GM21360 (cell line): Measurements from ENCODE around the gene IGFN1.
"Not testable (repeated sequence)": the region's sequence is repeated elsewhere in the genome, so short reads cannot be mapped to it uniquely, and the experiment has no call there.

Source experiments
- ATAC-seq: cut with Tn5 transposase; IDR thresholded peaks from one replicate; pipeline ENCODE4 v1.9.1; 2021; ENCODE audit warnings: mild to moderate bottlenecking, moderate library complexity; ENCODE audit not compliant: unreplicated experiment

Gene IGFN1

DNA sequence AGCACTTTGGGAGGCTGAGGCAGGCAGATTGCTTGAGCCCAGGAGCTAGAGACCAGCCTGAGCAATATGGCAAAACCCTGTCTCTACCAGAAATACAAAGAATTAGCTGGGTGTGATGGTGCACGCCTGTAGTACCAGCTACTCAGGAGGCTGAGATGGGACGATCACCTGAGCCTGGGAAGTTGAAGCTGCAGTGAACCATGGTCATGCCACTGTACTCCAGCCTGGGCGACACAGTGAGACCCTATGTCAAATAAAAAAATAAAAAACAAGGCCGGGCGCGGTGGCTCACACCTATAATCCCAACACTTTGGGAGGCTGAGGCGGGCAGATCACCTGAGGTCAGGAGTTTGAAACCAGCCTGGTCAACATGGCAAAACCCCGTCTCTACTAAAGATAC lies 27.6 kb upstream of the IGFN1 start:
- not testable (repeated sequence) for ATAC-seq

DNA sequence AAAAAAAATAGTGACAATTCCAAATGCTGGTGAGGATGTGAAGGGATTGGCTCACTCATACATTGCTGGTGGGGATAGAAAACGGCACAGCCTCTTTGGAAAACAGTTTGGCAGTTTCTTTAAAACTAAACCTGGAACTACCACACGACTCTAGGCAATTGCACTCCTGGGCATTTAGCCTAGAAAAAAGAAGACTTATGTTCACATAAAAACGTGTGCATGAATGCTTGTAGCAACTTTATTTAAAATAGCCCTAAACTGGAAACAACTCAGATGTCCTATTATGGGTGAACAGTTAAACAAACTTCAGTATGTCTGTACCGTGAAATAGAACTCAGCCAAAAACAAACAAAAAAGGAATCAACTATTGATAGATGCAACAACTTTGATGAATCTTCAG lies 26.9 kb upstream of the IGFN1 start:
- ATAC-seq = no peak

DNA sequence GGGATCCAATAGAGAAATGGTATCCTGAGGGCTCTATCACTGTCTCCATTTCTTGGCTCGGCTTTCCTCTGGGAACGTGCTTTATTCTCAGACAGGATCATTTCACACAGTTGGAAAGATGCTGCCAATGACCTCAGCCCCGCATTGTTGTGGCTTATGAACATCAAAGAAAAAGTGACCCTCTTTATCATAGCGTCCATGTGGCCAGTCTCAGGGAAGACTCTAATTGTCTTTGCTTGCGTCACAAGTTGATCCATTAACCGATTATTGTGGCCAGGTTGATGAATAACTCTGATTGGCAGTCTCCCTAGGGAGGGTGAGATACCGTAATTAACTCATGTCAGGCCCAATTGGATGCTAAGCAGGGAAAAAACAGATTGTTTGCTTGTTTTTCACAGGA lies 26.0 kb upstream of the IGFN1 start:
- ATAC-seq = no peak

DNA sequence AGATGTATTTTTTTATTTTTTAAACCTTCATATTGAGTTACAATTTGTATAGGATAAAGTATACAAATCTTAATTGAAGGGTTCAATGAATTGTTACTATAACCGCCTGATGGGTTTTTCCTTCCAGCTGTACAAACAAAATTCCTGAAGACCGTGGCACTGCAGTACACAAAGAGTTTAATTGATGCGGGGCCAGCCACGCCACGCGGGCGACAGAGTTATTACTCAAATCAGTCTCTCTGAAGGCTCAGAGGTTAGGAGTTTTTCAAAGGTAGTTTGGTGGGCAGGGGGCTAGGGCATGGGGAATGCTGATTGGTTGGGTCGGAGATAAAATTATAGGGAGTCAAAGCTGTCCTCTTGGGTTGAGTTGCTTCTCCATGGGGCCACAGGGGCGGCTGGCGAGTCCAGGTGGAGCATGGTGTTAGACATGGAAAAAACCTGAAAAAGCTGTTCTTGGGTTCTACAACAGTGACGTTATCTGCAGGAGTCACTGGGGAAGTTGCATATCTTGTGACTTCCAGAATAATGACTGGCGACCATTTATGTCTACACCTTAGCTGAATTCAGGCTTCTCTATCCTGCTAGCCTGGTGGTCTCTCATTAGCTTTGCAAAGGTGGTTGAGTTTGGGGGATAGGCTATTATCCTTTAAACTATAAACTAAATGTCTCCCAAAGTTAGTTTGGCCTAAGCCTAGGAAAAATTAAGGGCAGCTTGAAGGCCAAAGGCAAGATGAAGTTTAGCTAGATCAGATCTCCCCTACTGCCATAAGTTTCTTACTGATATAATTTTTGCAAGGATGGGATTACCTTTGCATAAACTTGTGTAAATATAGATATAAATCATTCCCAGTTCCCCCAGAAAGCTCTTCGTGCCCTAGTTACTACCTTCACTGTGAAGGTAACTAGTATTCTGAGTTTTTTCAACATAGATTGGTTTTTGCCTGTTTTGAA lies 23.3 kb upstream of the IGFN1 start:
- no peak for ATAC-seq

DNA sequence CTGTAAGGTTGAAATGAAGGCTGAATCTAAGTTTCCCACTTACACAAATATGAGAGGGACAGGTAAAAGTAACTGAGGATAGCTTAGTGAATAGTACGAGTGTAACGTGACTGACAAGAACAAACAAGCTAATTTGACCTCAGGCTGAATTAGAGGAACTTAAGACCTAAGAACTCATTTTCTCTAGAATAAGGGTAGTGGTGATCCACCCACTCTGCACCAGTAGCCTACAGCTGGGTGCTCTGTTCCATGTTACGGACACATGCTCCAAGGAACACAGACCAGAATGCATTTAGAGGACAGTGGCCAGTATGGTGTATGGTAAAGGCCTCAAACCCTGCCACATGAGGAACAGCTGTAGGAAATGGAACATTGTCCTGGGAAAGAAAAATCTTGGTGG lies 21.4 kb upstream of the IGFN1 start:
- ATAC-seq = no peak

DNA sequence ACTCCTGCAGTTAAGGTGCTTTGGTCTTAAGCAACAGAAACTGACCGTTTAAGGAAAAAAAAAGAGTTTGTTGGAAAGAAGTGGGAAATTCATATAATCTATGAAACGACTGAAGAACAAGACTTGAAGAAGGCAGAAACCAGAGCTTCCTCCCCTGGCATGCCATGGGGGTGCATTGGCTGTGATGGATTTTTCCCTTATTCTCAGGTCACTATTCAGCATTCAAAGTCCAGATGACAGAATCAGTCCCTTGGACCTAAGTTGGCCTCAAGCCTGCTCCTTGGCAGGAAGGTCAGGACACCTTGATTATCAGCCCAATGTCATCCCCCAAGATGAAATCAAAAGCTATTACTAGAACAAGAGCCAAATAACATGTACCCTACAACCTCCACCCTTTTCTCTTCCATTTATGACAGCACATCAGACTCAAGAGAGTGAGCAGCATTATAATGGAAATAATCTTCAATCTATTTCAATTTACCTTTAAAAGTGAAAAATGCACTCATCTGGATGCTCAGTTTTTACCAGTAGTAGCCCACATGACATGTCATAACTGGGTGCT lies 20.6 kb upstream of the IGFN1 start:
- ATAC-seq = no peak

DNA sequence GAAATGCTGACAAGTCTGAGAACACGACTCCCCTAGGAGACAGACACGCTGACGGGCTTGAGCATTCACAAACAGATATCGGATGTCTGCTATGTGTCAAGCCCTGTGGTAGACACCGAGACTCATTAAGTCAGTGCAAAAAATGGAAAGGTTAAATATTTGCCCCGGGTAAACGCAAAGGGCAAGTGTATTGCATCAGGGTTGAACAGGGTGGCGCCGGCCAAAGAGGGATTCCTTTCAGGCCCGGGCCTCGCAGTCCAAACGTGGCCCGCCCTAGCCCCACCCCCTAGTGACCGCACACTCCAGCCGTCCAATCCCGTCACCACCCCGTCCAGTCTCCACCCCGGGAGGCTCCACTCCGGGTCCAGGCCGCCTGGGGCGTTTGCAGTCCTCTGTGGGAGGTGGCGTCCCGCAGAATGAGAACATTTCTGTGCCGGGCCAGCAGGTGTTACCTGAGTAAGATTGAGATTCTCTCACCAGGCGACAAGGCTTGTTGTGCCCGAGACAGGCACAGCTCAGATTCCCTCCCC lies 20.0 kb upstream of the IGFN1 start:
- peak; percentile 94 for ATAC-seq

DNA sequence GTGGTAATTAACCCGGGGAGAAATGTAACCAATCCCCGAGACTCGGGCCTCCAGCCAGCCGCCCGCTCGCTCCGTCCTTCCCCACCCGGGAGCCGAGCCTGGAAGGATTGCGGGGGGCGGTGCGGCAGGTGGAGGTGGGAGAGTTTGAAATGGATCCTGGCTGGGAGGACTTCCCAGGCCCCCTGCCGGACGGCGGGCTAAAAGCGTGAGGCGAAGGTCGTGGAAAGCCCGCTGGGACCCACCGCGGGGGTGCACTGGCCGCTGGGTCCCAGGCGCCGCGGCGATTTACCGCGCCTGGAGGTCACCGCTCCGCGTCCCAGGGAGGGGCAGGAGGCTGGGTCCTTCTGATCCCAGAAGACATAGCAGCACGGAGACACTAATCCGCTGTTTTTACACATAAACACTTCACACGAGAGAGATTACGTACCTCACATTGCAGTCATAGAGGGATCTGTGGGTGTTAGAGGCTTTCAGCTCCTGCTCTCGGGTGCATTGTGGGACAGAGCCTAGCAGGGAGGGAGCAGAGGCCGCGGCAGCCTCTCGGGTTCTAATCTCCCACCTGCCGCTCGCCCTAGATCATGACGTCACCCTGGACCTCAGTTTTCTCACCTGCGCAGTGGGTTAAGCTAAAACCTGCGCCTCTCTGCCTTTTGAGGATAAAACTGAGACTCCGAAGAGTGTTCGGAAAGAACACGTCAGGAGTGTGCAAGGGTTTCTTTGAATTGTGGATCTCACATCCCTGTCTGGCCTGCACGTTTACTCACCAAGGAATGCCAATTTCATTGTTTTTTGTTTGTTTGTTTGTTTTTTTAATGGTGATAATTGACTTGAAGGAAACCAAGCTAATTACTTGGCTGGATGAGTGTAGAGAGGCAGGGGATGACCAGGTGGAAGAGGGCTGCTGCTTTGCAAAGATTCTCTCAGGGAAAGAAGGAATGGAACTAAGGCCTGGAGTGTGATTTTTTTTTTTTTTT lies 19.3 kb upstream of the IGFN1 start:
- peak; percentile 60 for ATAC-seq

DNA sequence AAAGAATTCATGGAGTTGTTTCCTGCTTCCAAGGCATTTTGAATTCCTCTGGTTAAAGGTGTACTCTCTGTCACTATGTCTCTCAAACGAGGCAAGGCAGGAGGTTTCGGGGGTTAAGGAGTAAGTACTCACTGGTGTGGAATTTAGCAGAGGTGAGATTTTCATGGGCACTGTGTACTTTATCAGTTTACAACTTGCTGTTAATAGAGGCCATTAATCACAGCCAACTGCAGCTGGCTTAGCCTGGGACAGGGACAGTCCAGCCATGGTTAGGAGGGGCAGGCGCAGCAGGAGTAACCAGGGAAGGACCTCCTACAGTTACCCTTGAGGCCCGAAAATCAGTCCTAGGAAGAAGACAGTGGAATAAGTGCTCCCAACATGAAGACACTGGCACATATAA lies 18.3 kb upstream of the IGFN1 start:
- no peak for ATAC-seq

DNA sequence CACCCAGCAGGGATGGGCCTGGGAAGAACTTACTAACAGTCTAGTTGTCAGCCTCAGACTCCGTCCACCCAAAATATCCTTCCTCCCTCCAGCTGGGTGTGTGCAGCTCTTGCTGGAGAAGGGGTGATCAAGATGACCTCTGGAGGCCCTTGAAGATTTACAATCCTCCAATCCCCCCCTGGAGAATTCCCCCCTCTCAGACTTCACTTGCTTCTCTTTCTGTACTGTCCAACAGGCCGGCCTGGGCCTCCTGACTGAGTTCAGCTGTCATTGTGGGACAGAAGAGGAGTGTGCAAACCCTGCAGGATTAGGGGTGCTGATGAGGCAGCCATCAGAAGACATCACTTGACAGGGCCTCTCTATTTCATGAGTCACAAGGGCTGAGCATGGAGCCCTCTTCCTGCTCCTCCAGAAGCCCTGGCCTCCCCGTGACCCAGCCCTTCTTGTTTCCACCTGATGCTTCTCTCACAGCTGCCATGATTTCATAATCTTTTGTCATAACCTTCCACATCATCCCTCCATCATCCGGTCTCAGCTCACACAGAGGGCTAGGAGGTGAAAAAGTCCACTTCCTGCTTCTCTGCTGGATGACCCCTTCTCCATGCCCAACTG lies 17.5 kb upstream of the IGFN1 start:
- no peak for ATAC-seq

DNA sequence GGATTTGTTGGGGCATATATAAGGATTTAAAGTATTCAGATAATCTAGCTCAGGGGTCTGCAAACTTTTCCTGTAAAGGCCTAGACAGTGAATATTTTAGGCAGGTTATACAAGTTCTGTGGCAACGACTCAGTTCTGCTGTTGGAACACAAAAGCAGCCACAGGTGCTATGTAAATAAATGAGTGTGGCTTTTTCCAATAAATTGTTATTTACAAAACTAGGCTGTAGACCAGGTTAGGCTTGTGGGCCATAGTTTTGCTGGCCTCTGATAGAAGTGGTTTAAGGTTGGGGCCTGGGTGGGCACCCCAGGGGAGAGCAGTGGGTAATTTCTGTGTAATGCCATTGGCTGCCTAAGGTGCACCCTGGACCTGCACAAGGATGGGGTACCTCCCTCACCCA lies 16.9 kb upstream of the IGFN1 start:
- no peak for ATAC-seq

DNA sequence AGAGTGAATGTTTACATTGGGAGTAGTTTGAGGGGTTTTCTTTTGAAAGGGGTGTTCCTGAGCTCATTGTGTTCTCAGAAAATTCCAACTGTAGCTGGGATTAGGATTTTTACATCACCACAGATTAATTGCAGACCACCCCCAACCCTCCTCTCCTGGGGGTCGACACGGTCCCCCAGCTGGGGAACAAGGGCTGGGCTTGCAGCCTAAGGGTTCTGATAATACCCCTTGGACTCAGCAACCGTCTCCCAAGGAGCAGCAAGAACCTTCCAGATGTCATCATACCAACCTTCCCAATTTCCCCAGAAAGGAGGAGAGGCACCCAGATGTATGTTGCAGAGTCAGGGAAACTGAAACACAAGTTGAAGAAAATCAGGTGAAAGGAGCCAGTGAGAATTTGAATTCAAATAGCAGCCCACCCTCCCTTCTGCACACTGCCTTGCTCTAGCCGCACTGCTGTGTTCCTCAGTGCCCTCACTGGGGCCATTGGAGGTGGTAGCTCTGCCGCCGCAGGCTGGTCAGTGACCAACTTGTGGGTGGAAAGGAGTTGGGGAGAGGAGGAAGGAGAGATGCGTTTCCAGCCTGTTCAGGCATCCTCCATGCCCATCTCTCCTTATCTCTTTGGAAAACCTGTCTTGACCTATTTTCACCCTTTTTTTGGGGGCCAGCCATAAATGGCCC lies 14.7 kb upstream of the IGFN1 start:
- ATAC-seq = no peak

DNA sequence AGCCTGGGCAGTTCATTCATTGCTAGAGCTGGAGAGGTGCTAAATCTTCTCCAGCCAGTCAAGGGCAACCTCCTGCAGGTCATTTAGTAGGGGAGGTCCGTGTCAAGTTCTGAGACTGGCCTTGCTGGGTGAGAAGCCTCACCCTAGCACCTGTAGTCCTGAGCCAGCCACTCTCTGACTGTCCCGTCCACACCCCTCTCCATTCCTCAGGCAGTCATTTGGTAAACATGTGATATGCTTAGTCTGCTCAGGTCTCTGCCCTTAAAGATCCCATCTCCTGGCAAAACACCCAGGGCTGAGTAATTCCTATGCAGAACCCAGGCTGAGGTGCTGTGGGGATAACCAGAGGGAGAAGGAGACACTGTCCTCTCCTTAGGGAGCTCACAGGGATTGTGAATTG lies 13.7 kb upstream of the IGFN1 start:
- no peak for ATAC-seq

DNA sequence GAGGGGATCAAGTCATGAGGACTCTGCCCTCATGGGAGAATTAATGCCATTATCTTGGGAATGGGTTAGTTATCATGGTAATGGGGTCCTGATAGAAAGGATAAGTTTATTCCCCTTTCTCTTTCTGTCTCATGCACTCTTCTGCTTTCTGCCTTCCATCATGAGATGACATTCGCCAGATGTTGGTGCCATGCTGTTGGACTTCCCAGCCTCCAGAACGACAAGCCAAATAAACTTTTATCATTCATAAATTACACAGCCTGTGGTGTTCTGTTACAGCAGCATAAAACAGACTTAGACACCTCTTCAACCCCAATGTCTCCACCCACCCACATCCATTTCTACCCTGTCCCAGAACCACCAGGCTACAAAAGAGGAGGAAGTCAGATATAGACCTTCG lies 11.9 kb upstream of the IGFN1 start:
- no peak for ATAC-seq

DNA sequence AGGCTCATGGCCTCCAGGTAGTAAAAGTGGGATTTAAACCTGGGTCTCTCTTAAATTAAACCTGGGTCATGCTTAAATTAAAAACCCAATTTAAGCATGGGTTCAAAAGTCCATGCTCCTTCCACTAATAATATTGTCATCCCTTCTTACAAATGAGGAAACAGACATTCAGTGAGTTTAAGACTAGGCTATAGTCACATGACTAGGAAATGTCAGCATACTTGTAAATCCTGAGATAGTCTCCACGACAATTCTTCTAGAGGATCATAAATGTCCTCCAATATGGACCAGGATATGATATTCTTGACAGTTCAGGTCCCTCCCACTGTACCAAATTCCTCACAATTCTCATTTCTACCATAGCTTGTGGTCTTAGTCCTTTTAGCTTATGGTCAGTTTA lies 10.5 kb upstream of the IGFN1 start:
- no peak for ATAC-seq

DNA sequence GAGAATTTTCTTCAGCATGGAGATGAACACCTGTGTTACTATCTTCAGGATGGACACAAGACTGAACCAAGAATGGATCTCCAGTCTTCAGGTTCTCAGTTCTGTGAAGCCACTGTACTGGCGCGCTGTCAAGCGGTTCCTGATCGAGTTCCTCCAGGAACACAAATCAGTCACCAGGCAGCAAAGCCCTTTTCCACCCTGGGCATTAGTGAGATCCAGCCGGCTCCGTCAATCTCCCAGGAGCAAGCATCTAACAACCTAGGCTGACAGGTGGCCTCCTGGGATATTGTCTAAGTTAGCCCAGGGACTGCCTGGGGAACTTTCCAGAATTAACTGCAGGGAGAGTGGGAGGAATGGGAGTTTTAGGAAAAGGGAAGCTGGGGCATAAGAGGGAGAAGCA lies 9.7 kb upstream of the IGFN1 start:
- ATAC-seq = no peak

DNA sequence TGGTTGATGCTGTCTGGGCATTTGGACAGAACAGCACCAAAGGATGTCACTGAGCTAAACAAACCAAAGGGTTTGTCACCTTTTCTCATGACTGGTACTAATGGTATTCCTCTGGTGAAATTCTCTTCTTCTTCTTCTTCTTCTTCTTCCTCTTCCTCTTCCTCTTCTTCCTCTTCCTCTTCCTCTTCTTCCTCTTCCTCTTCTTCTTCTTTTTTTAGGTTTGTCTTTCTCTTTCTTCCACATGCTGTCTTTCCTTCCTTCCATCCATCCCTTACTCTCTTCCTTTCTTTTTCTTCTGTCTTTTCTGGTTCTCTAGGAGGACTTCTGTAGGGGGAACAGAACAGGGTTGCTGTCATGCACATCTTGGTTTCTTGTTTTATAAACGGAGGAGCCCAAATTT lies 9.3 kb upstream of the IGFN1 start:
- ATAC-seq = no peak

DNA sequence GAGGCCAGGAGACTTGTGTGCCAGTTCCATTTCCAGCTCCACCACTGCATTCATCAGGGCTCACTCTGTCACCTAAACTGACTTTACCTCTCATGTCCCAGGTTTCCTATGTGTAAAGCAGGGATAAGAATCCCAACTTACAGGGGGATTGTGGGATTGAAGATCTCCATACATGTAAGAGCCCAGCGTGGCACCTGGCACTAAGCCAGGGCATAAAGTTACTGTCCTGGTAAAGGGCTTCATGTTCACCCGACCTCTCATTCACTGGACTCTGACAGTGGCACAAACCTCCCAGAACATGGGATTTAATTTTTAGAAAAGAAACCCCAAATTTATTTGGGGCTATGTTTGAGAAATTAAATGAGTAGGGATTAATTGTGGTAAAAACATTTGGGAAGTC lies 8.9 kb upstream of the IGFN1 start:
- ATAC-seq = no peak

DNA sequence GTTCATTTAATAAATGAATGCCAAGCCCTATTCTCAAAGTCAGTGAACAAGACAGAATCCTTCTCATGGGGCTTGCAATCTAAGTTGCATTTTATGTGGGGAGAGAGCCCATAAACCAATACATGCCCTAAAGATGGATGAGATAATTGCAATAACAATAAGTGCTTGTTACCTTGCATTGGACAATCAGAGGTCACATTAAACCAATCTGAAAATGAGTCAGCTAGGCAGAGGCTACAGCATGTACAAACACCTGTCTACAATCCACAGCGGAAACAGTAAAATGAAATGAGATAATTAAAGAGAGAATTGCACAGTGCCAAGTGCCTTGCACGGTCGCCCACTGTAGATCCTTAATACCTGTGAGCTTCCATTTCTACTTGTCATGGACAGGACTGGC lies 7.4 kb upstream of the IGFN1 start:
- no peak for ATAC-seq

DNA sequence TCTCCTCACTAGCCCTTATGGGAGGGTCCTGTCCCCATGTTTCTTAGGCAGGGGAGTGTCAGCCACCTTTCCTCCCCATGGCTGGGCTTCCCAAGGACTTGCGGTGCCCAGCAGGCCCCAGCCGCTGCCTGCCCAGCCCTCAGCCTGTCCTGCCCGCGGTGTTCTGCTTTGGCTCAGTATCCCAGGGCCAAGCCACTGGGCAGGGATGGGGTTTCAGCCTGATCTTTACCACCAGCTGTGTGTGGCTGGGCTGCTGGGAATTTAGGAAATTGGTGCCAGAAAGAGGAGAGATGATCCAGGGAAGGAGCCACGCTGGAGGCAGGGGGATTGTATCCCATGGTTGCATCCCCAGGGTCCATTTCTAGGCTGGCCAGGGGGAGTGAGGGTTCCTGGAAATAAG lies 6.9 kb upstream of the IGFN1 start:
- no peak for ATAC-seq
